Body of pancreas (tissue), 4 donors: ENCODE data around the gene ZNF484. TPM values are rescaled to one million over a fixed set of nuclear protein-coding genes. Genes with fewer than 3 reads are reported as not detected.
"Not testable (repeated sequence)": the region's sequence is repeated elsewhere in the genome, so short reads cannot be mapped to it uniquely, and the experiment has no call there.

Source experiments
- ATAC-seq: fragments of 150-250 bp; one replicate; pipeline ENCODE4 v1.9.1; 2016
- DNase-seq, 4 donors: peaks; one replicate each; pipeline ENCODE4 v3.0.0-alpha.2; 2019
- H3K27ac ChIP-seq, 4 donors: fragments of 200-600 bp; sonication (generic); 1 replicate in 3 of 4; 2 replicates in 1 of 4; pipeline versions ENCODE4 v1.5.1 to v1.6.1; 2016 to 2019; ENCODE audit warnings: mild to moderate bottlenecking in 1 of 4, mixed read lengths in 1 of 4, moderate library complexity in 1 of 4
- H3K27me3 ChIP-seq, 2 donors: fragments of 200-600 bp; sonication (generic); one replicate each; pipeline ENCODE4 v1.6.0; 2016; ENCODE audit warnings: mild to moderate bottlenecking in 1 of 2
- H3K36me3 ChIP-seq, 2 donors: fragments of 200-600 bp; sonication (generic); replicated peaks in 1 of 2; 2 replicates each; pipeline ENCODE4 v1.5.1; 2016; ENCODE audit warnings: low read depth in 2 of 2; ENCODE audit not compliant: insufficient read depth in 1 of 2
- H3K4me1 ChIP-seq: fragments of 200-600 bp; sonication (generic); one replicate; pipeline ENCODE4 v1.6.0; 2016
- H3K4me3 ChIP-seq, 2 donors: fragments of 200-600 bp; sonication (generic); 1 replicate in 1 of 2; 2 replicates in 1 of 2; pipeline ENCODE4 v1.5.1; 2016 to 2019
- H3K9me3 ChIP-seq, 3 donors: fragments of 200-600 bp; sonication (generic); 1 replicate in 2 of 3; 2 replicates in 1 of 3; pipeline ENCODE4 v1.5.1; 2016
- CTCF ChIP-seq, 7 experiments: fragments of 450-650 bp in 4 of 7; fragments of 200-600 bp in 3 of 7; sonication (generic) in 3 of 7; IDR thresholded peaks; one replicate each; pipeline ENCODE4 v1.5.1; 2016 to 2019; ENCODE audit warnings: antibody characterized with exemption in 7 of 7
- POLR2A ChIP-seq, 3 donors: fragments of 450-650 bp; IDR thresholded peaks; one replicate each; pipeline ENCODE4 v1.6.1; 2016; ENCODE audit warnings: antibody characterized with exemption in 3 of 3, mild to moderate bottlenecking in 2 of 3
- WGBS, 2 donors: methylation state at CpG; one replicate each; pipeline ENCODE4 v1.1.5; 2017; 5-methylcytosine and 5-hydroxymethylcytosine counted together
- intact Hi-C: fragments of 100-400 bp; cut with DNase I; formaldehyde crosslinking; loops from one replicate; pipeline ENCODE4 v1.15.1; 2023
- total RNA-seq, 2 donors: library from RNA; depleted of rRNA; stranded (reverse); fragments of >200 nt; gene quantifications; one replicate each; pipeline ENCODE4 v1.1.0, GENCODE V29; 2016

The ZNF484 gene
- total RNA-seq, 2 donors from 2014 or later: 5.3 to 7.0 TPM

- H3K9me3 ChIP-seq: peaks cover 0 to 25% (median 0%) of the 10 kb centered on the region in 3 donors
- WGBS, 2 donors: 96 to 99% methylated on average over 16 to 25 of the region's 25 CpGs
Measured at GRCh38 chr9:92837191-92837590, 40.6 kb downstream of the ZNF484 start.

GRCh38 chr9:92829420-92829819 lies 48.4 kb downstream of the ZNF484 start:
- Histone ChIP-seq H3K4me3 (no peak overlapping the region), H3K4me1 (no peaks in the 10 kb centered on the region), H3K36me3 (no peaks in the 10 kb centered on the region), H3K27ac (no peak overlapping the region), H3K27me3 (no peaks in the 10 kb centered on the region), H3K9me3 (peaks cover 0 to 6% (median 0%) of the 10 kb centered on the region in 3 donors)
- no peak for ATAC-seq
- WGBS, 2 donors: 72 to 83% methylated on average over 2 of the region's 2 CpGs
- intact Hi-C loops: no loop called here
- no peak for DNase-seq
- TF ChIP-seq POLR2A (IDR thresholded peaks at IDR 0.05) (no peak), CTCF (IDR thresholded peaks at IDR 0.05) (no peak)

More at GRCh38 chr9:92837191-92837590, 40.6 kb downstream of the ZNF484 start:
- Histone ChIP-seq H3K36me3 (no peaks in the 10 kb centered on the region), H3K27ac (no peak overlapping the region), H3K27me3 (no peaks in the 10 kb centered on the region), H3K4me1 (no peaks in the 10 kb centered on the region), H3K4me3 (no peak overlapping the region)
- TF ChIP-seq CTCF (IDR thresholded peaks at IDR 0.05): no peak
- no peak for TF ChIP-seq POLR2A (IDR thresholded peaks at IDR 0.05)
- DNase-seq: no peak
- no peak for ATAC-seq
- intact Hi-C loops: no loop called here

GRCh38 chr9:92825065-92825464 lies 52.8 kb downstream of the ZNF484 start:
- DNase-seq, intact Hi-C loops, H3K4me1 ChIP-seq, H3K4me3 ChIP-seq, H3K27me3 ChIP-seq, H3K9me3 ChIP-seq, ATAC-seq, H3K27ac ChIP-seq, H3K36me3 ChIP-seq: not testable (repeated sequence)
- WGBS, 2 donors: 72 to 84% methylated on average over 2 of the region's 2 CpGs

- H3K27me3 ChIP-seq: peaks cover 0 to 3% of the 10 kb centered on the region in 2 donors
- WGBS, 2 donors: 37 to 45% methylated on average over 3 of the region's 3 CpGs
- DNase-seq (no peak), ATAC-seq (no peak)
- intact Hi-C loops: no loop called here
- H3K4me3 ChIP-seq: no peak overlapping the region
- no peaks in the 10 kb centered on the region for H3K4me1 ChIP-seq
- TF ChIP-seq CTCF (IDR thresholded peaks at IDR 0.05): no peak
- TF ChIP-seq POLR2A (IDR thresholded peaks at IDR 0.05): no peak
- H3K27ac ChIP-seq: no peak overlapping the region
- no peaks in the 10 kb centered on the region for H3K9me3 ChIP-seq
- H3K36me3 ChIP-seq: no peaks in the 10 kb centered on the region
Measured at GRCh38 chr9:92820964-92821363, 56.9 kb downstream of the ZNF484 start.

GRCh38 chr9:92819898-92820297 lies 57.9 kb downstream of the ZNF484 start:
- ATAC-seq, DNase-seq, H3K4me1 ChIP-seq, H3K4me3 ChIP-seq, H3K27ac ChIP-seq, H3K27me3 ChIP-seq, intact Hi-C loops, H3K9me3 ChIP-seq, H3K36me3 ChIP-seq: not testable (repeated sequence)
- WGBS, 2 donors: 83 to 84% methylated on average over 1 of the region's 1 CpG

GRCh38 chr9:92809629-92810326 lies 68.1 kb downstream of the ZNF484 start:
- DNase-seq, H3K36me3 ChIP-seq, intact Hi-C loops, H3K27ac ChIP-seq, ATAC-seq, H3K4me3 ChIP-seq, H3K9me3 ChIP-seq: not testable (repeated sequence)
- Histone ChIP-seq H3K4me1 (peaks cover 28% of the 10 kb centered on the region), H3K27me3 (peaks cover 0 to 41% of the 10 kb centered on the region in 2 donors)
- 9 to 22% methylated on average over 10 to 34 of the region's 34 CpGs for WGBS, 2 donors
